ENCODE measurements around the gene COMP. TPM values are rescaled to one million over a fixed set of nuclear protein-coding genes. Genes with fewer than 3 reads are reported as not detected.
A peak's percentile ranks its signal among the peaks of the same experiment; 100 is the strongest.

Gene COMP
- total RNA-seq, 1 donor from 2014 or later, result 1.7 TPM

GRCh38 chr19:18774107-18774506, 17.0 kb downstream of the COMP start:
- no peak overlapping the region for H3K9ac ChIP-seq (ENCODE audit: low read length)
- Mint-ChIP-seq H3K9me3 (ENCODE audit: unreplicated experiment) (no peaks in the 10 kb centered on the region), H3K27me3 (ENCODE audit: low read depth, unreplicated experiment) (peaks cover 35% of the 10 kb centered on the region), H3K27ac (ENCODE audit: unreplicated experiment) (no peak overlapping the region), H3K4me3 (ENCODE audit: unreplicated experiment) (peak overlapping the region; percentile 50), H3K36me3 (ENCODE audit: low read depth, unreplicated experiment) (peaks cover 4% of the 10 kb centered on the region), H3K4me1 (ENCODE audit: low read depth, unreplicated experiment) (no peaks in the 10 kb centered on the region)
- peaks cover 14% of the 10 kb centered on the region for H3K4me1 ChIP-seq (ENCODE audit: insufficient read depth, low read length)
- no peak overlapping the region for H3K27ac ChIP-seq (ENCODE audit: low read depth, low read length)
- no peak for DNase-seq (ENCODE audit: low read depth)
- H3K36me3 ChIP-seq (ENCODE audit: insufficient read depth, low read length), result no peaks in the 10 kb centered on the region
- H3K4me3 ChIP-seq (ENCODE audit: insufficient read depth, low read depth, low read length), result no peak overlapping the region
- H3K79me2 ChIP-seq (ENCODE audit: insufficient read depth, low read length), result no peaks in the 10 kb centered on the region
- TF ChIP-seq EZH2 (IDR thresholded peaks at IDR 0.05; ENCODE audit: insufficient read depth, low read length), result no peak
- TF ChIP-seq, protein P1, sequence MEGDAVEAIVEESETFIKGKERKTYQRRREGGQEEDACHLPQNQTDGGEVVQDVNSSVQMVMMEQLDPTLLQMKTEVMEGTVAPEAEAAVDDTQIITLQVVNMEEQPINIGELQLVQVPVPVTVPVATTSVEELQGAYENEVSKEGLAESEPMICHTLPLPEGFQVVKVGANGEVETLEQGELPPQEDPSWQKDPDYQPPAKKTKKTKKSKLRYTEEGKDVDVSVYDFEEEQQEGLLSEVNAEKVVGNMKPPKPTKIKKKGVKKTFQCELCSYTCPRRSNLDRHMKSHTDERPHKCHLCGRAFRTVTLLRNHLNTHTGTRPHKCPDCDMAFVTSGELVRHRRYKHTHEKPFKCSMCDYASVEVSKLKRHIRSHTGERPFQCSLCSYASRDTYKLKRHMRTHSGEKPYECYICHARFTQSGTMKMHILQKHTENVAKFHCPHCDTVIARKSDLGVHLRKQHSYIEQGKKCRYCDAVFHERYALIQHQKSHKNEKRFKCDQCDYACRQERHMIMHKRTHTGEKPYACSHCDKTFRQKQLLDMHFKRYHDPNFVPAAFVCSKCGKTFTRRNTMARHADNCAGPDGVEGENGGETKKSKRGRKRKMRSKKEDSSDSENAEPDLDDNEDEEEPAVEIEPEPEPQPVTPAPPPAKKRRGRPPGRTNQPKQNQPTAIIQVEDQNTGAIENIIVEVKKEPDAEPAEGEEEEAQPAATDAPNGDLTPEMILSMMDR (IDR thresholded peaks at IDR 0.05; ENCODE audit: insufficient read depth, low read depth, low read length), result no peak
- peaks cover 5% of the 10 kb centered on the region for H3K27me3 ChIP-seq (ENCODE audit: insufficient read depth, low read length)
- H3K4me2 ChIP-seq (ENCODE audit: low read length), result no peak overlapping the region
- H3K9me3 ChIP-seq (ENCODE audit: insufficient read depth, low read depth, low read length), result no peaks in the 10 kb centered on the region
- H4K20me1 ChIP-seq (ENCODE audit: insufficient read depth, low read length), result peaks cover 41% of the 10 kb centered on the region
- H2AFZ ChIP-seq (ENCODE audit: low read depth, low read length), result no peak overlapping the region
- no peak for FAIRE-seq

DNA sequence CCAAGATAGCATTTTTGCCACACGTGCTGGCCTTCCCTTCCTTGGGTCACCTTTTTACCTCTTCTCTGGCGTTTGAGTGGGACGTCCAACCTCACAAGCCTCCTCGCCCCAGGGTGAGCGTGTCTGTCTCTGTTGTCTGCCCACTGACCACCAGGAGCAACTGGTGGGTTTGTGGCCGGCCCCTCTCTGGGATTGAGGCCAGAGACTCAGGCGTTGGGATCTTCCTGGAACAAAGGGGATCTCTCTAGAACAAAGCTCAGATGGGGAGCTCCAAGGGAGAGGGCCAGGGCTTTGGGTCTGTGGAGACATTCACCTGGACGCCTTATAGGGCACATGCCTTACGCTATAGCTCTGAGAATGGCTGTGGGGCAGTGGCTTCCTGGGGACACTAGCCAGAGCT, 17.4 kb downstream of the COMP start:
- DNase-seq (ENCODE audit: low read depth) (no peak), FAIRE-seq (no peak)
- Histone ChIP-seq H3K4me2 (ENCODE audit: low read length) (no peak overlapping the region), H3K9ac (ENCODE audit: low read length) (no peak overlapping the region), H3K36me3 (ENCODE audit: insufficient read depth, low read length) (no peaks in the 10 kb centered on the region), H3K27ac (ENCODE audit: low read depth, low read length) (no peak overlapping the region), H3K4me1 (ENCODE audit: insufficient read depth, low read length) (peaks cover 14% of the 10 kb centered on the region), H3K9me3 (ENCODE audit: insufficient read depth, low read depth, low read length) (no peaks in the 10 kb centered on the region), H3K79me2 (ENCODE audit: insufficient read depth, low read length) (no peaks in the 10 kb centered on the region), H3K4me3 (ENCODE audit: insufficient read depth, low read depth, low read length) (no peak overlapping the region), H3K27me3 (ENCODE audit: insufficient read depth, low read length) (peaks cover under 1% of the 10 kb centered on the region), H2AFZ (ENCODE audit: low read depth, low read length) (no peak overlapping the region), H4K20me1 (ENCODE audit: insufficient read depth, low read length) (peaks cover 39% of the 10 kb centered on the region)
- no peak overlapping the region for H3K4me3 Mint-ChIP-seq (ENCODE audit: unreplicated experiment)
- no peaks in the 10 kb centered on the region for H3K4me1 Mint-ChIP-seq (ENCODE audit: low read depth, unreplicated experiment)
- H3K36me3 Mint-ChIP-seq (ENCODE audit: low read depth, unreplicated experiment), result peaks cover 4% of the 10 kb centered on the region
- H3K27ac Mint-ChIP-seq (ENCODE audit: unreplicated experiment), result no peak overlapping the region
- no peaks in the 10 kb centered on the region for H3K9me3 Mint-ChIP-seq (ENCODE audit: unreplicated experiment)
- TF ChIP-seq, protein P1 (IDR thresholded peaks at IDR 0.05; ENCODE audit: insufficient read depth, low read depth, low read length), result no peak
- TF ChIP-seq EZH2 (IDR thresholded peaks at IDR 0.05; ENCODE audit: insufficient read depth, low read length), result no peak
- H3K27me3 Mint-ChIP-seq (ENCODE audit: low read depth, unreplicated experiment), result peaks cover 33% of the 10 kb centered on the region

DNA sequence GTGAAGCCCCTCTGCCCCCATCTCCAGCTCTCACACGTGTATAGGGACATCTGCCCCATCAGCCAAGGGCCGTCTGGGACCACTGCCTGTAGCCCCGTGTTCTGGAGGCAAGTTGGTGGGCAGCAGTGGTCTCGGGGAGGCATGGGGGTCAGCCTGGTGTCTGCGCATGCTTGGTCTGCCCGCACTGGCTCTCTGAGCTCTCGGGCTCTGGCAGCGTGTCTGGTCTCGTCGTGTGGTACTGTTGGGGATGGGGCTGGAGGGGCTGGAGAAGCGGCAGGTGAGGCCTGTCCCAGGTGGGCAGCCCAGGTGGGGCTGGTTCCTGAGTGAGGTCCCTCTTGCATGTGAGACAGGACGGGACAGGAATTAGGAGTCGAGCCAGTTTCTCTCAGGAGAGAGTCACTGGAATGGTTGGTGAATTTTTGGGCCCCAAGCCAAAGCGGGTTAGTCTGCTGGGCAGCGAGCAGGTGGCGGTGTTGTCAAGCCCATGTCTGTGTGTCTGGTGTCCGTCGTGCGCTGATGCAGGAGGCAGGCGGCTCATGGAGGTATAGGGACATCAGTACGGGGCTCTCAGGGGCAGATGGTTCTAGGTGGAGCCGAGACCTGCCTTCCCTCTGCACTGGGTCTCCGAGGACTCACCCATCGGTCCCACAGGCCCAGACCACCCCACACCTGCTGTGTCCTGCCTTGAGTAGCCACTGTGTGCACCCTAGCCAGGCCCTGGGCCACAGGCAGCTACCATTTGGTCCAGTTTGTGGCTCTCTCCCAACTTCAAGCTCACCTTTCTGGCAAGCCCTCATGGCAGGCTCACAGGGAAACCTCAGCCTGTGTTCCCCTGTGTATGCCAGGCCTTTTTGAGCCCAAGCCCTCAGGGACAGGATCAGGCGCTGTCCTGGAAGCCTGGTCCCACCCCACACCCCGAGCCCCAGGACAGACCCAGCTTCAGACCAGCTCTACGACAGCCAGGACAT, 18.2 kb downstream of the COMP start:
- FAIRE-seq (no peak), DNase-seq (ENCODE audit: low read depth) (no peak)
- Histone ChIP-seq H3K4me2 (ENCODE audit: low read length) (no peak overlapping the region), H3K9me3 (ENCODE audit: insufficient read depth, low read depth, low read length) (no peaks in the 10 kb centered on the region), H3K27me3 (ENCODE audit: insufficient read depth, low read length) (no peaks in the 10 kb centered on the region), H3K36me3 (ENCODE audit: insufficient read depth, low read length) (no peaks in the 10 kb centered on the region), H3K9ac (ENCODE audit: low read length) (no peak overlapping the region), H3K4me3 (ENCODE audit: insufficient read depth, low read depth, low read length) (no peak overlapping the region), H3K4me1 (ENCODE audit: insufficient read depth, low read length) (peaks cover 14% of the 10 kb centered on the region), H4K20me1 (ENCODE audit: insufficient read depth, low read length) (peaks cover 31% of the 10 kb centered on the region), H2AFZ (ENCODE audit: low read depth, low read length) (no peak overlapping the region), H3K79me2 (ENCODE audit: insufficient read depth, low read length) (no peaks in the 10 kb centered on the region), H3K27ac (ENCODE audit: low read depth, low read length) (no peak overlapping the region)
- Mint-ChIP-seq H3K4me3 (ENCODE audit: unreplicated experiment) (no peak overlapping the region), H3K27ac (ENCODE audit: unreplicated experiment) (peak overlapping the region; percentile 34), H3K27me3 (ENCODE audit: low read depth, unreplicated experiment) (peaks cover 30% of the 10 kb centered on the region), H3K9me3 (ENCODE audit: unreplicated experiment) (no peaks in the 10 kb centered on the region), H3K4me1 (ENCODE audit: low read depth, unreplicated experiment) (no peaks in the 10 kb centered on the region), H3K36me3 (ENCODE audit: low read depth, unreplicated experiment) (peaks cover 4% of the 10 kb centered on the region)
- no peak for TF ChIP-seq EZH2 (IDR thresholded peaks at IDR 0.05; ENCODE audit: insufficient read depth, low read length)
- TF ChIP-seq, protein P1 (IDR thresholded peaks at IDR 0.05; ENCODE audit: insufficient read depth, low read depth, low read length), result no peak
